Mononuclear cell (primary cell): ENCODE data around the gene CFAP119. TPM values are rescaled to one million over a fixed set of nuclear protein-coding genes. Genes with fewer than 3 reads are reported as not detected.
"Not testable (repeated sequence)": the region's sequence is repeated elsewhere in the genome, so short reads cannot be mapped to it uniquely, and the experiment has no call there.

ENCODE experiments used
- H3K27me3 ChIP-seq: 2 replicates; pipeline ENCODE4 v1.6.0; 2011; ENCODE audit warnings: low read length, control low read depth; ENCODE audit not compliant: insufficient read depth
- H3K4me1 ChIP-seq: 2 replicates; pipeline ENCODE4 v1.5.1; 2011; ENCODE audit warnings: mild to moderate bottlenecking, low read length, control low read depth; ENCODE audit not compliant: insufficient read depth
- H3K4me3 ChIP-seq: 2 replicates; pipeline ENCODE4 v1.5.1; 2011; ENCODE audit warnings: mild to moderate bottlenecking, low read length, moderate library complexity
- H3K9me3 ChIP-seq: 2 replicates; pipeline ENCODE4 v1.5.1; 2011; ENCODE audit warnings: low read depth, mild to moderate bottlenecking, control low read depth, low read length
- total RNA-seq: library from RNA; depleted of rRNA; stranded (reverse); fragments of >200 nt; gene quantifications from one replicate; pipeline ENCODE4 v1.2.3, GENCODE V29; 2012

CFAP119 gene
- total RNA-seq: 2.2 TPM

DNA sequence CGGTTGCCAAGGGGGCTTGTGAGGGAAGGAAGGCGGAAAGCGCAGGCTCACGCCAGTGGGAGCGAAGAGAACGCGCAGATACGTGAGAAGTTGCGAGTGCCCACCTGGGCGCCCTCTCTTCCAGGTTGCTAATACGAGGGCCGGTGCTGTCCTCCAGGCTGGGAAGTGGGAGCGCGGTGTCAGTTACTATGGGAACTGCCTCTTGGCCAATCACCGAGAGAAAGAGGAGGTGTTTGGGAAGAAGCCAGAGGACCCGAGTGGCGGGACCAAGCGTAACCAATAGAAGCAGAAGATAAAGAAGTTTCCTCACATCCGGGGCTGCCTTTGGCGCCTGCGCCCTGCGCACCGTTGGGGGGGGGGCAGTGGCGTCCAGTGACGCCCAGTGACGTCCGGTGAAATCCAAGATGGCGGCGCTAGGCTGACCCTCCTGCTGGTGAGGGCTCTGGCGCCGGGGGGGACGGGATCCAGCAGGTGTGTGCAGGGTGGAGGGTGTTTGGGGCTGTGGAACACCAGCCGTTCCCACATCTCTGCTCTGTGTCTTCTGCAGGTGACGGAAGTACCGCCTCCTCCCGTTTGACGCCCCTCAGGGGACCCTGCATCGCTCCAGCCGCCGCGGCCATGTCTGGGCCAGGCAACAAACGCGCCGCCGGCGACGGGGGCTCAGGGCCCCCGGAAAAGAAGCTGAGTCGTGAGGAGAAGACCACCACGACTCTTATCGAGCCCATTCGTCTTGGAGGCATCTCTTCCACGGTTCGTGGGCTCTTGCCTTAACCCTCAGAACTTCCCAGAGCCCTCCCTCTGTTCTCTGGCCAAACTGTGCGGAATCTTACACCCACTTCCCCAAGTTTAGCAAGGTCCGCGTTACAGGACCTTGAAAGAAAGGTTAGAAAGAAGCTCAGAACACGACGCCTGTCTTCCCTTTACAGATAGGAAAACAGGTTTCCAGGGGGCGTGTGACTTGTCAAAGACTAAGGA is at the start of gene CFAP119, which contains the start of gene RNF40:
Gene CFAP119, minus strand, starts transcription at position 135 of the 975 bp plus-strand sequence. CDS start 314 bp downstream, outside the sequence.
Gene RNF40, plus strand, starts transcription at position 395 of the 975 bp plus-strand sequence. Its CDS starts 224 bp downstream, at position 619.
- peaks cover 55% of the 10 kb centered on the region for H3K4me1 ChIP-seq
- peak within 1 kb of the TSS; percentile 78 for H3K4me3 ChIP-seq
- no peaks in the 10 kb centered on the region for H3K9me3 ChIP-seq
- H3K27me3 ChIP-seq: no peaks in the 10 kb centered on the region

GRCh38 chr16:30809675-30810074 is 47.8 kb upstream of the CFAP119 start:
- not testable (repeated sequence) for H3K9me3 ChIP-seq, H3K27me3 ChIP-seq, H3K4me3 ChIP-seq
- H3K4me1 ChIP-seq: peaks cover 49% of the 10 kb centered on the region

GRCh38 chr16:30808890-30809426 is 47.1 kb upstream of the CFAP119 start:
- H3K9me3 ChIP-seq, H3K27me3 ChIP-seq, H3K4me3 ChIP-seq: not testable (repeated sequence)
- peaks cover 45% of the 10 kb centered on the region for H3K4me1 ChIP-seq

GRCh38 chr16:30808146-30808545 is 46.3 kb upstream of the CFAP119 start:
- Histone ChIP-seq H3K27me3 (no peaks in the 10 kb centered on the region), H3K9me3 (no peaks in the 10 kb centered on the region), H3K4me3 (no peak overlapping the region), H3K4me1 (peaks cover 39% of the 10 kb centered on the region)

DNA sequence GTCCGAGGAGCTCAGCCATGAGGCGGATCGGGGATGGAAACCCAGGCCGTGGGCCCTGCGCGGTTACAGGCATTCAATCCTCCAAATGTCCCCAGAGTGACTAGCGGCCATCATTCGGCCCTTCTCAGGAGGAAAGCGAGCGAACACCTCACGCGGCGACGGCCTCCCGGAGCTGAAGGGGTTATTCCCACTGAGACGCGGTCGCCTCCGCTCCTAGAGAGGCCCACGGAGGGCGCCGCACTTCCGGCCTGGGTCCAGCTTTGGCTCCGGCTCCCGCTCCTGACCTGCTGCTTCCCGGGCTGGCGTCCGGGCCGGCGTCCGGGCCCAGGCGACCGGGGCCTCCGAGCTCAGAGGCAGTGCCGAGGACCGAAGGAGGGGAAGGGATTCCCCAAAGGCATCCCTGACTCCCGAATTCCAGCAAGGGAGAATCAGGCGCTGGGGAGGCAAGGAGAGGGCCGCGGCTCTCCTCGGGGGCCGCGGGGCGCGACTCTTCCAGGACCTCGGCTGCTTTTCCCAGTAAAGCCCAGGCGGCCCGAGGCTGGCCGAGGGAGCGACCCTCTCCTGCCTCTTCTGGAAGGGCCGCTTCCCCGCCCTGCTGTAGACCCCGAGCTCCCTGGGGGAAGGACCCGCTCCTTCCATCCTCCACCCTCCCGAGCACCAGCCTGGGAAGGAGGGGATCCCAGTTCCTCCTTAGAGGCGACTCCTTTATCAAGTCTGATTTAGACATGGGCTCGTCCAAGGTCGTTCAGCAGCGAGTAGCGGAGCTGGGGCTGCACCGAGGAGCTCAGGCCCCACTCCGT is 43.7 kb upstream of the CFAP119 start:
- Histone ChIP-seq H3K4me1 (peaks cover 36% of the 10 kb centered on the region), H3K4me3 (peak overlapping the region; percentile 66)

GRCh38 chr16:30805056-30805369 is 43.2 kb upstream of the CFAP119 start:
- H3K4me1 ChIP-seq: peaks cover 36% of the 10 kb centered on the region
- H3K9me3 ChIP-seq: no peaks in the 10 kb centered on the region
- H3K27me3 ChIP-seq: no peaks in the 10 kb centered on the region
- peak overlapping the region; percentile 66 for H3K4me3 ChIP-seq

More for the DNA sequence above, 43.7 kb upstream of the CFAP119 start:
- no peaks in the 10 kb centered on the region for H3K9me3 ChIP-seq
- no peaks in the 10 kb centered on the region for H3K27me3 ChIP-seq

DNA sequence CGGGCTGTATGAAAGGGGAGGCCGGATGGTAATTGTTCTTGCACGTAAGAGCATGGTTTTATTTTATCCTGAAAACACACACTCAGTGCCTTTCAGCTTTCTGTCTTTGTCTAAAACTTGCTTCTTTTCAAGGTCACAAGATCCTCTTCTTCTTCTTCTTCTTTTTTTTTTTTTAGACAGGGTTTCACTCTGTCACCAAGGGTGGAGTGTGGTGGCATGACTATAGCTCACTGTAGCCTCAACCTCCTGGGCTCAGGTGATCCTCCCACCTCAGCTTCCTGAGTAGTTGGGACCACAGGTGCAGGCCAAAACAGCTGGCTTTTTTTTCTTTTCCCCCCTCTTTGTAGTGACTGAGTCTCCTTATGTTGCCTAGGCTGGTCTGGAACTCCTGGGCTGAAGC is 41.1 kb upstream of the CFAP119 start:
- no peak overlapping the region for H3K4me3 ChIP-seq
- H3K4me1 ChIP-seq: peaks cover 33% of the 10 kb centered on the region
- H3K9me3 ChIP-seq: no peaks in the 10 kb centered on the region
- H3K27me3 ChIP-seq: no peaks in the 10 kb centered on the region

GRCh38 chr16:30797670-30798309 is 35.9 kb upstream of the CFAP119 start:
- Histone ChIP-seq H3K9me3 (no peaks in the 10 kb centered on the region), H3K27me3 (no peaks in the 10 kb centered on the region), H3K4me1 (peaks cover 3% of the 10 kb centered on the region), H3K4me3 (no peak overlapping the region)

GRCh38 chr16:30794634-30795033 is 32.8 kb upstream of the CFAP119 start:
- no peak overlapping the region for H3K4me3 ChIP-seq
- no peaks in the 10 kb centered on the region for H3K27me3 ChIP-seq
- H3K9me3 ChIP-seq: no peaks in the 10 kb centered on the region
- H3K4me1 ChIP-seq: no peaks in the 10 kb centered on the region

DNA sequence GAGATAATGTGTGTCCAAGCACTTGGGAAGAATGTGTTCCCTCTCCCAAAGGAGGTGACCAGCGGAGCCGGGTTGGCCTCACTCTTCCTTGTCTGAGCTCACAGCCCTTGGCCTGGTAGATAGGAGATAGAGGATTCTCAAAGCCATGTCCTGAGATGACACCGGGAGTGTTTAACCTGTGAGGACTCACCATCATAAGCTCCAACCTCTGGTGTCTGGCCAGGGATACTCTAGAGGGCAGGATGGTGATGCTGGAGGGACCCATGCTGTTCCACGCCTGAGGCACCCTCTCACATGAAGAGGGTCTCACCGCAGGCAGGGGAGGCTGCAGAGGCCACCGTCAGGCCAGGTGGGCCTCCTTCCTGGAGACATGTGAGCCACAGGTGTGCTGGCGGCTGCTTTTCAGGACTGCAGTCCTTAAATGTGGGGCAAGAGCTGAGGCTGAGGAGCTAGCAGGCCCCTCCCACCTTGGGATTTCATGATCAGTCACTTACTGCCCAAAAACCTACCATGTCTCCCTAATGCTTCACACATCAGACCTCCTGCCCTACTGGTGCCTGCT is 31.7 kb upstream of the CFAP119 start:
- Histone ChIP-seq H3K27me3 (no peaks in the 10 kb centered on the region), H3K4me3 (no peak overlapping the region), H3K9me3 (no peaks in the 10 kb centered on the region), H3K4me1 (no peaks in the 10 kb centered on the region)

- Histone ChIP-seq H3K4me3 (peak overlapping the region; percentile 72), H3K27me3 (no peaks in the 10 kb centered on the region), H3K4me1 (peaks cover 22% of the 10 kb centered on the region), H3K9me3 (no peaks in the 10 kb centered on the region)
Measured at GRCh38 chr16:30787613-30788378, 25.9 kb upstream of the CFAP119 start.

DNA sequence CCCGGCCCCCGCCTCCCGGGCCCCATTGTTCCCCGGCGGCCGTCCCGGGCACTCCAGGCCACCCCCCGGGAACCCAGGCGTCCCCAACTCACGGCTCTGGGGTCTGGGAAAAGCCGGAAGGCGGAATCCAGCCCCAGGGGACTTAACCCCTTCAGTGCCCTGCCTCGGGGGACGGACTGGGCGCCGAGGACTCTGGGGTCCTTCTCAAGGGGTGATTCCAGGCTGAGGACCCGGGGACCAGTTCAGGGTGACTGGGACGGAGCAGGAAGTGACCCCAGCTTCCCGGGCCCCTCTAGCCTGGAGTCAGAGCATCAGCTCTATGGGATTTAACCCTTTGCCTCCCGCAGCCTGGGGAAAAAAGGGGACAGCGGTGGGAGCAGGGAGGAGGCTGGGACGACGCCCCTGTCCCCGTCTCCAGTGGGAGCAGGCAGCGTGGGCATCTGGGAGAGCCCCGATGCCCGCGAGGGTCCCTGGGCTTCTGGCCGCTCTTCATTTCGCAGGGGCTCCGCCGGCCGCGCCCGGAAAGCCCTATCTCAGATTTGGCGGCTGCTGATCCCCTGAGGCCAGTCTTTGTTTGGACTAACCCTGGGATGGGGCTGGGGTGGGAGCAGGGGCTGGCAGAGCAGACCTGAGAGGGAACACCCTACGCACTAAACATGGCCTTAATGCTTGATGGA is 25.2 kb upstream of the CFAP119 start, which contains the start of gene ZNF629:
Gene ZNF629, minus strand, starts transcription at position 270 of the 677 bp plus-strand sequence. CDS start 2,723 bp downstream, outside the sequence.
- Histone ChIP-seq H3K4me3 (peak within 1 kb of the TSS; percentile 72), H3K9me3 (no peaks in the 10 kb centered on the region), H3K27me3 (no peaks in the 10 kb centered on the region), H3K4me1 (peaks cover 22% of the 10 kb centered on the region)
